Measurements from ENCODE around the gene CA9. TPM values are rescaled to one million over a fixed set of nuclear protein-coding genes. Genes with fewer than 3 reads are reported as not detected.

CA9 gene
- total RNA-seq, 1 experiment from 2014 or later = 8.5 TPM

- H3K9ac ChIP-seq (ENCODE audit: low read length) = no peak overlapping the region
- TF ChIP-seq EZH2 (IDR thresholded peaks at IDR 0.05) = no peak
- no peak for TF ChIP-seq EZH2phosphoT487 (IDR thresholded peaks at IDR 0.05; ENCODE audit: borderline replicate concordance)
- no peak for TF ChIP-seq JUND (IDR thresholded peaks at IDR 0.05)
- TF ChIP-seq MAX (IDR thresholded peaks at IDR 0.05) = no peak
- no peak for TF ChIP-seq FOSL1 (IDR thresholded peaks at IDR 0.05; ENCODE audit: low read depth)
- no peak for TF ChIP-seq YY1 (IDR thresholded peaks at IDR 0.05; ENCODE audit: extremely low read depth, insufficient replicate concordance, low read depth, low read length)
- TF ChIP-seq CEBPB (IDR thresholded peaks at IDR 0.05; ENCODE audit: low read depth) = no peak
- no peak for TF ChIP-seq ATF3 (IDR thresholded peaks at IDR 0.05)
- no peak for TF ChIP-seq CTCF (IDR thresholded peaks at IDR 0.05 in 2 of 3, conservative IDR thresholded peaks at IDR 0.05 in 1 of 3; ENCODE audit: borderline replicate concordance in 1 of 3, insufficient read depth in 1 of 3, low read depth in 2 of 3, low read length in 2 of 3)
- no peak for TF ChIP-seq EGR1 (IDR thresholded peaks at IDR 0.05; ENCODE audit: low read depth)
- no peak for TF ChIP-seq ZNF274 (IDR thresholded peaks at IDR 0.05; ENCODE audit: low read depth, low read length)
- TF ChIP-seq SP1 (IDR thresholded peaks at IDR 0.05; ENCODE audit: low read depth) = no peak
- TF ChIP-seq SRF (IDR thresholded peaks at IDR 0.05; ENCODE audit: low read depth) = no peak
- no peak for TF ChIP-seq POLR2AphosphoS5 (IDR thresholded peaks at IDR 0.05; ENCODE audit: low read depth, low read length)
- TF ChIP-seq ZBTB33 (IDR thresholded peaks at IDR 0.05; ENCODE audit: extremely low read depth, insufficient replicate concordance, low read length) = no peak
- no peak for TF ChIP-seq TCF7L2 (IDR thresholded peaks at IDR 0.05; ENCODE audit: borderline replicate concordance, extremely low read depth, insufficient read depth, insufficient read length)
- no peak for TF ChIP-seq RAD21 (IDR thresholded peaks at IDR 0.05; ENCODE audit: low read depth)
- H3K4me1 ChIP-seq (ENCODE audit: control insufficient read depth in 1 of 2, insufficient read depth in 2 of 2, low read length in 2 of 2) = no peaks in the 10 kb centered on the region
- no peak overlapping the region for H3K4me2 ChIP-seq (ENCODE audit: low read length)
- DNase-seq (ENCODE audit: low read depth, low spot score) (no peak), ATAC-seq (peak; percentile 31)
- RAD21 ChIA-PET (ENCODE audit: low non-redundant PET in 1 of 2, low total read pairs in 2 of 2, uncharacterized antibody in 2 of 2, unreplicated experiment in 2 of 2) = no interaction called here
- intact Hi-C loops (cut with micrococcal nuclease) = no loop called here
- no peaks in the 10 kb centered on the region for H4K20me1 ChIP-seq (ENCODE audit: insufficient read depth)
- no peaks in the 10 kb centered on the region for H3K9me2 ChIP-seq (ENCODE audit: insufficient read depth)
- POLR2A ChIA-PET = interaction anchor here (2.3 kb wide), 1 partner anchor 8 kb away, joined by 15 read pairs; the partner anchor contains the start of gene TPM2
- peaks cover 36 to 44% of the 10 kb centered on the region in 2 experiments; a peak in 3 of 4 replicates for H3K36me3 ChIP-seq (ENCODE audit: control insufficient read depth in 1 of 2, insufficient read depth in 2 of 2, low read length in 2 of 2)
- peaks cover 12% of the 10 kb centered on the region; the same call in 1 of the 2 replicates for H3K79me2 ChIP-seq (ENCODE audit: insufficient read depth, low read length)
- H3K27ac ChIP-seq (ENCODE audit: low read depth, low read length) = no peak overlapping the region
- H3K27me3 ChIP-seq (ENCODE audit: insufficient read depth, low read length) = no peaks in the 10 kb centered on the region
- H2AFZ ChIP-seq (ENCODE audit: low read depth, low read length, poor library complexity, severe bottlenecking) = no peak overlapping the region
- no peaks in the 10 kb centered on the region for H3K9me3 ChIP-seq (ENCODE audit: control insufficient read depth in 1 of 2, insufficient read depth in 1 of 2, low read depth in 1 of 2, low read length in 2 of 2)
- no TSS peak for BruUV-seq (replicated peaks)
- no peak overlapping the region for H3K4me3 ChIP-seq (replicated peaks in 1 of 2; ENCODE audit: low read depth in 1 of 2, low read length in 2 of 2)
- CTCF ChIA-PET = no interaction called here
These were observed 7.7 kb downstream of the CA9 start for GRCh38 chr9:35681341-35682002.

All from HCT116 (cell line).